GM13977 (cell line): ENCODE data around the gene DGKH.
"Not testable (repeated sequence)": the region's sequence is repeated elsewhere in the genome, so short reads cannot be mapped to it uniquely, and the experiment has no call there.

Experiments
- DNase-seq: peaks from one replicate; pipeline ENCODE4 v3.0.0; 2012; ENCODE audit warnings: low spot score
- in situ Hi-C: fragments of 300-500 bp; cut with MboI; formaldehyde crosslinking; loops from one replicate; pipeline ENCODE4 v1.12.0; 2022; ENCODE audit warnings: low sequenced_read_pairs, low pct_unique_long_range_greater_than_20kb, mixed read lengths, inconsistent platforms; ENCODE audit not compliant: unreplicated experiment
- TF ChIP-seq, protein P1 (sequence below): IDR thresholded peaks from 2 replicates; pipeline ENCODE4 v1.5.1; 2012; ENCODE audit warnings: mild to moderate bottlenecking, control low read depth; ENCODE audit not compliant: insufficient read depth; ENCODE audit errors: extremely low read depth, missing control alignments

DGKH gene

DNA sequence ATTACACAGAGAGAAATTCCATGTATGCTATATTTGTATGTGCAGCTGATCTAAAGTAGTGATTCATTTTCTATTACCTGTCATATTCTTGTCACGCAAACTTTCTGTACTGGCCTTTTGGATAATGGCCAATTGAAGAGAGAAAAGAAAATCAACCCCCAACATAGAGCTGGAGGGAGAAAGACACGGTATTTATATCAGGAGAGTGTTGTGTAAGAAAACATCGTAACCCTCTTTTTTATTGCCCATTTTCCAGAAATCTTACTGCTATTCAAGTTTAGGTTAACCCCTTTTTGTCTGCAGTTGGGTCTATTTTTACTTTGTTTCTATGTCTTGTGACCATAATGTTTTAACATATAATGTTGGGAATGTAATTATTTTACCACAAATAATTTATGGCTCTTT, 27.9 kb downstream of the DGKH start:
- DNase-seq, result no peak
- in situ Hi-C loops, result no loop called here
- TF ChIP-seq, protein P1, sequence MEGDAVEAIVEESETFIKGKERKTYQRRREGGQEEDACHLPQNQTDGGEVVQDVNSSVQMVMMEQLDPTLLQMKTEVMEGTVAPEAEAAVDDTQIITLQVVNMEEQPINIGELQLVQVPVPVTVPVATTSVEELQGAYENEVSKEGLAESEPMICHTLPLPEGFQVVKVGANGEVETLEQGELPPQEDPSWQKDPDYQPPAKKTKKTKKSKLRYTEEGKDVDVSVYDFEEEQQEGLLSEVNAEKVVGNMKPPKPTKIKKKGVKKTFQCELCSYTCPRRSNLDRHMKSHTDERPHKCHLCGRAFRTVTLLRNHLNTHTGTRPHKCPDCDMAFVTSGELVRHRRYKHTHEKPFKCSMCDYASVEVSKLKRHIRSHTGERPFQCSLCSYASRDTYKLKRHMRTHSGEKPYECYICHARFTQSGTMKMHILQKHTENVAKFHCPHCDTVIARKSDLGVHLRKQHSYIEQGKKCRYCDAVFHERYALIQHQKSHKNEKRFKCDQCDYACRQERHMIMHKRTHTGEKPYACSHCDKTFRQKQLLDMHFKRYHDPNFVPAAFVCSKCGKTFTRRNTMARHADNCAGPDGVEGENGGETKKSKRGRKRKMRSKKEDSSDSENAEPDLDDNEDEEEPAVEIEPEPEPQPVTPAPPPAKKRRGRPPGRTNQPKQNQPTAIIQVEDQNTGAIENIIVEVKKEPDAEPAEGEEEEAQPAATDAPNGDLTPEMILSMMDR, result no peak

DNA sequence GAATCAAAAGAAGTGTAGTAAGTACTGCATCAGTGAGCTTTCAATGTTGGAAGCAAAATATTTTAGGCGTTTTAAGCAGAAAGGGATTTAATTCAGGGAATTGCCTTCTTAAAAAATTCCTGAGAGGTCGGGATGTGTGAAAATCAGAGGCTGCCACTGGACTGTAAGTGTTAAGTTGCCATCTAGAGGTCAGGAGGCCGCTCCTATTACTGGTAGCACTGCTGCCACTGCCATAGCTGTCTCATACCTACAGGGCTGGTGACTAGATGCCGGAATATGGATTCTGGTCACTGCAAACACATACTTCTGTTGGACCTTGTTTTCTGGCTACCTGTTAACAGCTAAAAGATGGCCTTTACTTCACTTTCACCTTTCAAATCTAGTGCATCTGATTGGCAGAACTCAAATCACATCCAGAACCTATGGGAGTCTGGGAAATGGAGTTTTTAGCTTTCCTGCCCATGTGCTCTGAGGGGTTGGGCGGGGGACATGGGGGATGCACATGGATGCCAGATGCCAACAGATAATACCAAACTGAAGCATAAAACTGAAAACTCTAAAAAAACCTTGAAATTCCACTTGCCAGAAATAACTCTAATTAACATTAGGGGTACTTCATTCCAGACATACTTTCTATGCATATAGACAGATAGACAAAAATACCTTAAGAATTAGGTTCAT, 29.8 kb downstream of the DGKH start:
- no peak for DNase-seq
- in situ Hi-C loops, result no loop called here
- TF ChIP-seq, protein P1, result no peak

GRCh38 chr13:42083138-42083770, 34.8 kb downstream of the DGKH start:
- in situ Hi-C loops, result no loop called here
- DNase-seq, result no peak
- TF ChIP-seq, protein P1, result no peak

- in situ Hi-C loops, result no loop called here
- peak; percentile 6 for DNase-seq
- TF ChIP-seq, protein P1, result no peak
Measured at GRCh38 chr13:42084722-42085121, 36.3 kb downstream of the DGKH start.

DNA sequence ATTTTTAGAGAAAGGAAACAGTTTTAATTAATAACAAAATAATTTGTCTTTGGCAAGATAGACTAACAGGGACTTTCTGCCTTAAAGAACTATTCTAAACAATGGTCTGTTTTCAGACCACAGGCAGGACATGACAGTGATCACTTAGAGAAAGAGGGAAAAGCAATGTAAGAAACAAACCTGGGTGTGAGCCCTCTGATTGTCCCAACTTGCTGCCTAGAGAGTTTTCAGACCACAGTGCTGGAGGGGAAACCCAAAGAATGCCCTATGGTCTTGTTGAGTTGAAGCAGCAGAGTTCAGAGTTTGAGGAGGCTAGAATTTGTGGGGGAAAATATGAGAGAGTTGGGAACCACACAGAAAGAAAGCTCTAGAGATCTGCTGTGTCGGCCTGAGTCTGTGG, 38.1 kb downstream of the DGKH start:
- TF ChIP-seq, protein P1, result no peak
- in situ Hi-C loops, result no loop called here
- no peak for DNase-seq

DNA sequence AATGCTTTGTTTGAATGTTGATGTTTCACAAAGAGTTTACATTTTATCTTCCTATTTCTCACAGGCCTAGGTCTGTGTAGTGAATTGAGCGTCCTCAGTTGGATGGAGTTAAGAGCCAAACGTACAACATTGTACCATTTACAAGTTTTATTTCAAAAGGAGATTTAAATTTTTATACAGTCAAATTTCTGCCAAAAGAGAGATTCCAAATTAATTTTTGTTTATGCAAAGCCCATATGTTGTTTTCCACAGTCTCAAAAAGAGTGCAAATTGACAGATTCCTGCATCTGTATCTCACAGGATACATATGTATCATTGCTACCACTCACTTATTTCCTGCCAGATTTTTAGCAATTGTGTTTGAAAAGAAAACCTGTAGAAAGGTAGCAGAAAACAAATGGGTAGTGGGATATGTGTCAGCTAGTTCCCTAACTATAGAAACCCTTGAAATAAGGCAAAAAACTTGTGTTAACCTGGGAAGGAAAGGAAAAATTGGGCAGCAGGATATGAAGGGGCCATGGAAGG, 46.1 kb downstream of the DGKH start:
- DNase-seq, result no peak
- TF ChIP-seq, protein P1, result no peak
- in situ Hi-C loops, result no loop called here

GRCh38 chr13:42096222-42096621, 47.8 kb downstream of the DGKH start:
- DNase-seq, in situ Hi-C loops: not testable (repeated sequence)
